NB4 (cell line): ENCODE data around the gene TMEM72.

Experiments
- CTCF ChIP-seq: IDR thresholded peaks from one replicate; pipeline ENCODE4 v1.5.1; 2012; ENCODE audit warnings: low read depth, low read length
- MYC ChIP-seq: IDR thresholded peaks from 2 replicates; pipeline ENCODE4 v1.6.1; 2011; ENCODE audit warnings: low read depth, low read length
- POLR2A ChIP-seq: IDR thresholded peaks from 2 replicates; pipeline ENCODE4 v1.6.1; 2011; ENCODE audit warnings: mild to moderate bottlenecking; ENCODE audit not compliant: insufficient read length; ENCODE audit errors: extremely low read depth

DNA sequence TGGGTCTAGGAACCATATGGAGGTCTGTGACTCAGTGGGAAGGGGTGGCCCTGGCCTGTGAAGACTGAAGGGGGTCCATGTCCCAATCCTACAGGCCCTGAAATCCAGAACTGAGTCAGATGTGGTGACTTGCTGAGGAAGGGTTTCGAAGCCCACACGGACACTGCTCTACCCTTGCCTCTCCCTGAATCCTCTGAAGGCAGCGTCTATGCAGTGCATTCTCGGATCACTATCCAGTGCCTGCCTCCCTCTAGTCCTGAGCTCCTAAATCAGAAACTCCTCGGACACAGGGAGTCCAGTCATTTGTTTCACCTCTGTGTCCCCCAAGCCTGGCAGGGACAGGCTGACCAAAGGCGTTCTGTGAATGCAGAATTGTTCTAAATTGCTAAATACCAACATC lies 25.4 kb upstream of the TMEM72 start:
- TF ChIP-seq CTCF = no peak
- no peak for TF ChIP-seq POLR2A
- TF ChIP-seq MYC = no peak
